Peyer's patch (tissue), 4 donors: ENCODE data around the gene ABCA9.
"Not testable (repeated sequence)": the region's sequence is repeated elsewhere in the genome, so short reads cannot be mapped to it uniquely, and the experiment has no call there.

Source experiments
- POLR2A ChIP-seq, 2 donors: fragments of 450-650 bp; IDR thresholded peaks; one replicate each; pipeline ENCODE4 v1.5.1; 2017; ENCODE audit warnings: antibody characterized with exemption in 2 of 2, mild to moderate bottlenecking in 2 of 2, moderate library complexity in 2 of 2
- TF ChIP-seq, protein P1 (sequence below), 6 experiments: fragments of 450-650 bp in 4 of 6; fragments of 200-600 bp in 2 of 6; sonication (generic) in 1 of 6; IDR thresholded peaks; one replicate each; pipeline ENCODE4 v1.5.1; 2017 to 2019; ENCODE audit warnings: antibody characterized with exemption in 6 of 6, mild to moderate bottlenecking in 3 of 6, moderate library complexity in 1 of 6

DNA sequence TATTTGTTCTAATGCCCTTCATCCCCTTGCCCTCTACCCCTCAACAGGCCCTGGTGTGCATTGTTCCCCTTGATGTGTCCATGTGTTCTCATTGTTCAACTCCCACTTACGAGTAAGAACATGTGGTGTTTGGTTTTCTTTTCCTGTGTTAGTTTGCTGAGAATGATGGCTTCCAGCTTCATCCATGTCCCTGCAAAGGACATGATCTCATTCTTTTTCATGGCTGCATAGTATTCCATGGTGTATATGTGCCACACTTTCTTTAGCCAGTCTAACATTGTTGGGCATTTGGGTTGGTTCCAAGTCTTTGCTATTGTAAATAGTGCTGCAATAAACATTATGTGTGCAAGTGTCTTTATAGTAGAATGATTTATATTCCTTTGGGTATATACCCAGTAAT is 112.9 kb downstream of the ABCA9 start:
- TF ChIP-seq POLR2A (IDR thresholded peaks at IDR 0.05), result not testable (repeated sequence)
- TF ChIP-seq, protein P1, sequence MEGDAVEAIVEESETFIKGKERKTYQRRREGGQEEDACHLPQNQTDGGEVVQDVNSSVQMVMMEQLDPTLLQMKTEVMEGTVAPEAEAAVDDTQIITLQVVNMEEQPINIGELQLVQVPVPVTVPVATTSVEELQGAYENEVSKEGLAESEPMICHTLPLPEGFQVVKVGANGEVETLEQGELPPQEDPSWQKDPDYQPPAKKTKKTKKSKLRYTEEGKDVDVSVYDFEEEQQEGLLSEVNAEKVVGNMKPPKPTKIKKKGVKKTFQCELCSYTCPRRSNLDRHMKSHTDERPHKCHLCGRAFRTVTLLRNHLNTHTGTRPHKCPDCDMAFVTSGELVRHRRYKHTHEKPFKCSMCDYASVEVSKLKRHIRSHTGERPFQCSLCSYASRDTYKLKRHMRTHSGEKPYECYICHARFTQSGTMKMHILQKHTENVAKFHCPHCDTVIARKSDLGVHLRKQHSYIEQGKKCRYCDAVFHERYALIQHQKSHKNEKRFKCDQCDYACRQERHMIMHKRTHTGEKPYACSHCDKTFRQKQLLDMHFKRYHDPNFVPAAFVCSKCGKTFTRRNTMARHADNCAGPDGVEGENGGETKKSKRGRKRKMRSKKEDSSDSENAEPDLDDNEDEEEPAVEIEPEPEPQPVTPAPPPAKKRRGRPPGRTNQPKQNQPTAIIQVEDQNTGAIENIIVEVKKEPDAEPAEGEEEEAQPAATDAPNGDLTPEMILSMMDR (IDR thresholded peaks at IDR 0.05), result not testable (repeated sequence)
